ENCODE results near the gene KCNAB2. TPM values are rescaled to one million over a fixed set of nuclear protein-coding genes. Genes with fewer than 3 reads are reported as not detected.

Gene KCNAB2
- total RNA-seq, 1 donor from 2014 or later: 261 TPM

DNA sequence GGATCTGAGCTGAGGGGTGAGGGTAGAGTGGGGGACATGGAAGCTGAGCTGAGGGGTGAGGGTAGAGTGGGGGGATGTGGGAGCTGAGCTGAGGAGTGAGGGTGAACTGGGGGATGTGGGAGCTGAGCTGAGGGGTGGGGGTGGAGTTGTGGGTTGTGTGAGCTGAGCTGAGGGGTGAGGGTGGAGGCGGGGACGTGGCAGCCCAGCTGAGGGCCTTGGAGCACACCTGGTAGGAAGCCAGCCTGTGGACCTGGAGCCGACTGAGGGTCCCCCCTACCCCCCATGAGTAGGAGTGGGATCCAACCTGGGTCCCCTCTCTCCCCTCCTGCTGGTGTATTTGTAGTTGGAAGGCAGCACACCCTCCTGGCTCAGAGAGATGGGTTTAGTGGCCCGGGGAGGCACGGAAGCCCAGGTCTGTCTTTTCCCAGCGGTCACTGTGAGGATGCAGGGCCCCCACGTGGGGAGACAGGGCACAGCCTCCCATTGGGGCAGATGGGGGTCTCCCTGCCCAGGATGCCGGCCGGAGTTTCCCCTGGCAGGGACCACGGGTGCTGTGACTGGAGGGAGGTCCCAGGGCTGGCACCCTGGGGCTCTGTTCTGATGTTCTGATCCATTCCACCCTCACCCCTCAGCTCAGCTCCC is 40.3 kb upstream of the KCNAB2 start:
- H3K9me3 Mint-ChIP-seq: no peaks in the 10 kb centered on the region
- peaks cover 6% of the 10 kb centered on the region for H3K4me1 Mint-ChIP-seq
- intact Hi-C loops (cut with micrococcal nuclease): no loop called here
- H3K36me3 Mint-ChIP-seq (ENCODE audit: low read depth): peaks cover 4% of the 10 kb centered on the region
- H3K4me3 Mint-ChIP-seq: no peak overlapping the region
- H3K27ac Mint-ChIP-seq: no peak overlapping the region
- DNase-seq: no peak
- no peaks in the 10 kb centered on the region for H3K27me3 Mint-ChIP-seq

DNA sequence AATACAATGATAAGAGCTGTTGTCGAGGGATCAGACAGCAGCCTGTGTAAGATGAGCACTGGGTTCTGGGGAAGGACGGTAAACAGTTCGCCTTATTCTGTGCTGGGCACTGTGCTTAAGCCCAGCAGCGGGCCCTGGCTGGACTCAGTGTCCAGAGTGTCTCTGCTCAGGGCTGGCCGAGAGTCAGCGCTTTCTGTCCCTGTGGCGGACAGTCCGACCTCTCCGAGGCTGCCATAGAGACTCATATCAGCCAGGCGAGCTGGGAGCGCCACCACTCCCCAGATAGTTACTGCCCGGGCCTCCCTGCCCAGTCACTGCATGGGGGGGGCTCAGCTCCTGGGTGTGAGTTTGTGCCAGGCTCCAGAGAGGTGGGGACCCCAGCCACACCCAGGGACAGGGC is 38.8 kb upstream of the KCNAB2 start:
- intact Hi-C loops (cut with micrococcal nuclease): no loop called here
- no peaks in the 10 kb centered on the region for H3K27me3 Mint-ChIP-seq
- H3K27ac Mint-ChIP-seq: no peak overlapping the region
- no peaks in the 10 kb centered on the region for H3K9me3 Mint-ChIP-seq
- H3K4me3 Mint-ChIP-seq: no peak overlapping the region
- peaks cover 10% of the 10 kb centered on the region for H3K36me3 Mint-ChIP-seq (ENCODE audit: low read depth)
- H3K4me1 Mint-ChIP-seq: peaks cover 8% of the 10 kb centered on the region
- no peak for DNase-seq

DNA sequence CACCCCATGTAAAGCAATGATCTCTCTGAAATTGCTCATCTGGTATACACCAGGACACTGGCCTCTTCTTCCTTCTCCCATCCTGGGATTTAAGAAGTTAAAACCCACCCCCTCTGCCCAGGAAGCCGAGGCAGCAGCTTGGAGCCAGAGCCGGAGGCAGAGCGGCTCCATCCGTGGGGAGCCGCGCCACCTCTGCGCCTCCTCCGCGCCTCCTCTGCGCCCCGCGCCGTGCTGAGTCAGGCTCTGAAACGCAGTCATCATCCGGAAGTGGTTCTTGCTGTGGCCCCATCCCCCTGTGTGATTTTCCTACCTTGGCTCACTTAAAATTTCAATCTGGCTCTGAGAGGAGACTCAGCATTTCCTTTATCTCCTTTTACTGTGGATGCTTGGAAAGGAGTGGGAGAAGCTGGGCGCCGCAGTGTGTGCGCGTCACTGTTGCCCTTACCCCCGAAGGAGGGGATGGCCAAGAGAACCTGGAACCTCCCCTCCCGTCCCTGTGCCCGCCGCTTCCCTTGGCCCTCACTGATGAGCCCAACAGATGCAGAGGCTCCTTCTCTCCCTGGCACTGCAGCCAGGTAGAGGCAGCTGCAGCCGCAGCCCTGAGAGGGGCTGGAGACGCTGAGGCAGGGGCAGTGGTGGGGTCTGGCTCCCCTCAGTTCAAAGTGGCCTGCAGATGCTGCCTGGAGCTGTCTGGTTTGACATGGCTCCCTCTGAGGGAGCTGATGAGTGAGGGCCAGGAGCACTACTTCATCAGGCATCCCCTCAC is 38.2 kb upstream of the KCNAB2 start:
- H3K4me3 Mint-ChIP-seq: no peak overlapping the region
- intact Hi-C loops (cut with micrococcal nuclease): no loop called here
- no peaks in the 10 kb centered on the region for H3K27me3 Mint-ChIP-seq
- DNase-seq: no peak
- no peak overlapping the region for H3K27ac Mint-ChIP-seq
- H3K4me1 Mint-ChIP-seq: peaks cover 8% of the 10 kb centered on the region
- peaks cover 11% of the 10 kb centered on the region for H3K36me3 Mint-ChIP-seq (ENCODE audit: low read depth)
- H3K9me3 Mint-ChIP-seq: no peaks in the 10 kb centered on the region

DNA sequence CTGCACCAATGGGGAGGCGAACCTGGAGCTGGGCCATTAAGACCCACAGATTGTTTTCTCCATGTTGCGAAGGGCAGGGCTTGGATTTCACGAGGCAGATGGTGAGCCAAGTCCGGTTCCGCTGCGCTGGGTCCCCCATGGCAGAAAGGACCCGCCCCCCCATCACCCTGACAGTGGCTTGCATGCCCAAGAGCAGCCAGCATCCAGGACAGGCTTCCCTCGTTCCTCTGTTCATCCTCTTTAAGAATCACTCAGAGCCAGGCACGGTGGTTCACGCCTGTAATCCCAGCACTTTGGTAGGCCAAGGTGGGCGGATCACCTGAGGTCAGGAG is 37.6 kb upstream of the KCNAB2 start:
- peaks cover 8% of the 10 kb centered on the region for H3K4me1 Mint-ChIP-seq
- peaks cover 13% of the 10 kb centered on the region for H3K36me3 Mint-ChIP-seq (ENCODE audit: low read depth)
- H3K4me3 Mint-ChIP-seq: no peak overlapping the region
- intact Hi-C loops (cut with micrococcal nuclease): no loop called here
- no peak overlapping the region for H3K27ac Mint-ChIP-seq
- H3K27me3 Mint-ChIP-seq: no peaks in the 10 kb centered on the region
- DNase-seq: no peak
- no peaks in the 10 kb centered on the region for H3K9me3 Mint-ChIP-seq

DNA sequence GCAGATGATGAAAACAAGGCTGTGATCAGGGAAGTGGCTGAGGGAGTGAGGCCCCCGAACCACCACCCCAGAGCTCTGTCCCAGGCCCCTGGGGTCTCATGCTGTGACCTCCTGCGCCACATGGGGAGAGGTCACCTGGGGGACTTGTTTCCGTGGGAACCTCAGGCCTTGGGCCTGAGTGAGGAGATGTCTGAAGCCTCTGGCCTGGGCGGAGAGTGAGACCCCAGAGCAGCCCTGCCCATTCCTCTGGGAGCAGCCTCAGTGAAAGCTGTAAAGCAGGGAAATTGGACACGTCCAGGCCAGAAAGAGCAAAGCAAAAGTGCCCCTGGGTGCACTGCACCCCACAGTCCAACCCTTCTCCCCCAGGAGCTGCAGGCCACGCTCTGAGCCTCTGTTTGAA is 37.0 kb upstream of the KCNAB2 start:
- intact Hi-C loops (cut with micrococcal nuclease): no loop called here
- Mint-ChIP-seq H3K27me3 (no peaks in the 10 kb centered on the region), H3K4me1 (peaks cover 8% of the 10 kb centered on the region), H3K4me3 (no peak overlapping the region), H3K27ac (no peak overlapping the region), H3K9me3 (no peaks in the 10 kb centered on the region), H3K36me3 (ENCODE audit: low read depth) (peaks cover 17% of the 10 kb centered on the region)
- DNase-seq: no peak

DNA sequence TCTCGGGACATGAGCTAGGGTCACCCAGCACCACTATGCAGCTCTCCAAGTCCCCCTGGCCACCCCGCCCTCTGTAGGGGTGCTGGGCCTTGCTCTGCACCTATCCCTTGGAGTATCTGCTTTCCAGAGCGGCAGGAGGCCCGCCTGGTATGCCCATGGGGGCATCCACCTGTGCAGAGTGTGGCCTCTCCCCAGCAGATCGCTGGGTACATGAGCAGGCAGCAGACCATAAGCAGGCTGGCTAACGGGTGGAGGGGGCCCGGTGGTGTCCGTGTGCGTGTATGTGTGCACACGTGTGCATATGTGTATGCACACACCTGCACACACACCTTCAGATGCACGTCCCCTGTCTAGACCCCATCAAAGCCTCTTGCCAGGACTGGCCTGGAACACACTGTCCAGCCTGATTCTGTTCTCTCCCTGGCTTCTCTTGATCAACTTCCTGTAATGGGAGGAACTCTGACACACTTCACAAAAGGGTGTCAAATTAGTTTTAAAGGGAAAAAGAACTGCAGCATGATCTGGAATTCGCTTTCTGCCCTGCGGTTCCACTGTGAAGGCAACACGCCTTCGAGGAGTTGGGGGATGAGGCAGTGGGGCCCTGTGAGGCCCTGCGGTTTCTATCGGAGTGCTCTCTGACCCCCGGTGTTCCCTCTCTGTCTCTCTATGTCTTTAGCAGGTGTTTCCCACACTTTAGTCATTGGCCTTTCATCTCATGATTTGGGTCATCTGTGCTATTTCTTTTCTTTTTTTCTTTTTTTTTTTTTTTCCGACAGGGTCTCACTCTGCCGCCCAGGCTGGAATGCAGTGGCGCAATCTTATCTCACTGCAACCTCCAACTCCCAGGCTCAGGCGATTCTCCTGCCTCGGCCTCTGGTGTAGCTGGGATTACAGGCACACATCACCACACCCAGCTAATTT is 36.3 kb upstream of the KCNAB2 start:
- no peaks in the 10 kb centered on the region for H3K27me3 Mint-ChIP-seq
- H3K27ac Mint-ChIP-seq: no peak overlapping the region
- no peaks in the 10 kb centered on the region for H3K9me3 Mint-ChIP-seq
- peaks cover 8% of the 10 kb centered on the region for H3K4me1 Mint-ChIP-seq
- peaks cover 22% of the 10 kb centered on the region for H3K36me3 Mint-ChIP-seq (ENCODE audit: low read depth)
- H3K4me3 Mint-ChIP-seq: no peak overlapping the region
- DNase-seq: no peak
- intact Hi-C loops (cut with micrococcal nuclease): no loop called here

DNA sequence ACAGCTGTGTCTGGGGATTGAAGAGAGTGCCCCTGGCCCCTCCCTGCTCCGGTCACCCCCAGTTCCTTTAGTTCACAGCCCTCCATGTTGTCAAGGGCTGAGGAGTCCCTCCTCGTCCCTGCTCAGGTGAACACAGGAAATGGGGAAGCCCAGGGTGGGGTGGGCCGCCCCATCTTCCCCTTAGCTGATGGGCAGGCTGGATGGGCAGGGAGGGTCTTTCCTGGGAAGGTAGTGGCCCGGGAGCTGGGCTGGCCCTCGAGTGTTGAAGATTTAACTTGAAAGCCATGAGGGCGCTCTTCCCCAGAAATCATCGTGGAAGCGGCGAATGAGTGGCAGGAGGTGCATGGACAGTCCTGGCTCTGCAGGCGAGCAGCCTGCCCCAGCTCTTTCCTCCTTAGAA is 35.1 kb upstream of the KCNAB2 start:
- Mint-ChIP-seq H3K27ac (peak overlapping the region; percentile 64), H3K36me3 (ENCODE audit: low read depth) (peaks cover 31% of the 10 kb centered on the region)
- DNase-seq: no peak

DNA sequence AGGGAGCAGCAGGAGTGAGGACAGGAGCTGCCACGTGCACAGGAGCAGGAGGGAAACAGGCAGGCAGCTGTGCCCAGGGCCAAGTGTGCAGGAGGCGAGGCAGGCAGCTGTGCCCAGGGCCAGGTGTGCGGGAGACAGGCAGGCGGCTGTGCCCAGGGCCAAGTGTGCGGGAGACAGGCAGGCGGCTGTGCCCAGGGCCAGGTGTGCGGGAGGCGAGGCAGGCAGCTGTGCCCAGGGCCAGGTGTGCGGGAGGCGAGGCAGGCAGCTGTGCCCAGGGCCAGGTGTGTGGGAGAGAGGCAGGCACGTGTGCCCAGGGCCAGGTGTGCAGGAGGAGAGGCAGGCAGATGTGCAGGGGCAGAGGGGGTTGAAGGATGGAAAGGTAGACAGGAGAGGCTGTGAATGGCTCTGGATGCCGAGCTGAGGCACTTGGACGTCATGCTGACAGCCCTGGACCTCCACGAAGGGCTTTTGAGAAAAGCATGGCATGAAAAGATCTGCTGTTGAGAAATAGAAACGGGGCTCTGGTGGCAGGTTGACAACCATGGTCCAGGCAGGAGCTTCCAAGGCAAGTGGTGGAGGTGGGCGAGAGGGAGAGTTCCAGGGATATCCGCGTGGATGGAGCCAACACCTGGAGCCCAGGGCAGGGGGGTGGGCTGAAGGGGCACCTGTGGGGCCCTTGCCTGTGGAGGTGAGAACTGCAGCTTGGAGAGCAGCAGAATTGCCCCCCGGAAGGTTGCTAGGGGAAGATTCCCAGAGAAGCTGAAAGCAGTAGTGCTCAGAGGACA is 34.3 kb upstream of the KCNAB2 start:
- Mint-ChIP-seq H3K4me3 (no peak overlapping the region), H3K27me3 (no peaks in the 10 kb centered on the region), H3K9me3 (no peaks in the 10 kb centered on the region), H3K27ac (peak overlapping the region; percentile 64), H3K36me3 (ENCODE audit: low read depth) (peaks cover 31% of the 10 kb centered on the region), H3K4me1 (peaks cover 6% of the 10 kb centered on the region)
- intact Hi-C loops (cut with micrococcal nuclease): no loop called here
- no peak for DNase-seq

More for the DNA sequence above, 35.1 kb upstream of the KCNAB2 start:
- Mint-ChIP-seq H3K4me3 (no peak overlapping the region), H3K27me3 (no peaks in the 10 kb centered on the region), H3K4me1 (peaks cover 6% of the 10 kb centered on the region), H3K9me3 (no peaks in the 10 kb centered on the region)
- intact Hi-C loops (cut with micrococcal nuclease): no loop called here

DNA sequence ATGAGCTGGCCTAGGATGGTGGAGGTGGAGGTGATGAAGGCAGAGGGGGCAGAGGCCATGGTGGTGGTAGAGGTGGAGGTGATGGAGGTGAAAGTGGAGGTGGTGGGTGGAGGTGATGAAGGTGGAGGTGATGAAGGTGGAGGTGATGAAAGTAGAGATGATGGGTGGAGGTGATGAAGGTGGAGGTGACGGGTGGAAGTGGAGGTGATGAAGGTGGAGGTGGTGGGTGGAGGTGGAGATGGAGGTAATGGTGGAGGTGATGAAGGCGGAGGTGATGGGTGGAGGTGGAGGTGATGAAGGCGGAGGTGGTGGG is 33.8 kb upstream of the KCNAB2 start:
- DNase-seq: no peak
- H3K36me3 Mint-ChIP-seq (ENCODE audit: low read depth): peaks cover 32% of the 10 kb centered on the region
- H3K9me3 Mint-ChIP-seq: no peaks in the 10 kb centered on the region
- H3K4me3 Mint-ChIP-seq: no peak overlapping the region
- intact Hi-C loops (cut with micrococcal nuclease): no loop called here
- H3K27ac Mint-ChIP-seq: no peak overlapping the region
- no peaks in the 10 kb centered on the region for H3K27me3 Mint-ChIP-seq
- H3K4me1 Mint-ChIP-seq: peaks cover 6% of the 10 kb centered on the region

DNA sequence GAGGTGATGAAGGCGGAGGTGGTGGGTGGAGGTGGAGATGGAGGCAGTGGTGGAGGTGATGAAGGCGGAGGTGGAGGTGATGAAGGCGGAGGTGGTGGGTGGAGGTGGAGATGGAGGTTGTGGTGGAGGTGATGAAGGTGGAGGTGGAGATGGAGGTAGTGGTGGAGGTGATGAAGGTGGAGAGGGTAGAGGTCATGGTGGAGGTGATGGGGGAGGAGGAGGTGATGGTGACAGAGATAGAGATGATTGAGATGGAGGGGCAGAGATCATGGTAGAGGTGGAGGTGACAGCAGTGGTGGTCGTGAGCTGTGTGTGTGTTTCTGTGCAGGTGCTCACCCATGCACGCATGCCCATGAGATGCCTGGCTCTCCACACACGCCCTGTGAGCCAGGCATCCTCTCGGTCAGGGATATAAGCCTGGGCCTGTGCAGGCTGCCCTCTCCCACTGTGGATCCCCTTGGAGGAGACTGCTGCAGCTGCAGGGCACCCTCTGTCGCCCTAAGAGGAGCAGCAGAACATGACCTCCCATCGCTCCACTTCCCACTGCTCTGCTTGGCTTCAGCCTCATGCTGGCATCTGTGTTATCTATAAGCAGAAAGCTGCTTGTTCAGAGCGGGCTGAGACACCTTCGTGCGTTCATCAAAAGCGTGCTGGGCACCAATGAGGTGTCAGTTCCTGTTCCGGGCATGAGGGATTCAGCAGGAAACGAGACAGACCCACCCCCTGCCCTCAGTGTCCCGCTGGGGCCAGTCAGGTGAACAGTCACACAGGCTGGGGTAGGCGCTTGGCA is 33.0 kb upstream of the KCNAB2 start:
- Mint-ChIP-seq H3K27ac (peak overlapping the region; percentile 20), H3K4me3 (no peak overlapping the region), H3K36me3 (ENCODE audit: low read depth) (peaks cover 33% of the 10 kb centered on the region), H3K4me1 (peaks cover 4% of the 10 kb centered on the region), H3K9me3 (no peaks in the 10 kb centered on the region), H3K27me3 (no peaks in the 10 kb centered on the region)
- intact Hi-C loops (cut with micrococcal nuclease): no loop called here
- no peak for DNase-seq

DNA sequence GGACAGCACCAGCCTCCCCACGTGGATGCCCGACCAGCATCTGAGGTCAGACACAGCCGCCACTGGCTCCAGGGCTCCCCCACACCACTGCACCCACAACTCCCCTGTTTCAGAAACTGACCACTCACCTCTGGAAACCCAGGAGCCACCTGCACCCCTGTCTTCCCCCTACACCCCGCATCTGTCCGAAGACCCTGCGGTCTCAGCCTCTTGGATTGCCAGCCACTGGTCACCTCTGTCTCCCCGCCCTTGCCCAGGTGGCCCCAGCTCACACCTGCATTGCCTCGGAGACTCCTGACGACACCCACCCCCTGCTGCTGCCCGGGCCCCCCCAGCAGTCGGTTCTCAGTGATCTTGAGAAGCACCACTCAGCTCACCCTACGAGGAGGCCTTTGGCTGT is 32.2 kb upstream of the KCNAB2 start:
- Mint-ChIP-seq H3K4me3 (no peak overlapping the region), H3K9me3 (no peaks in the 10 kb centered on the region), H3K4me1 (peaks cover 4% of the 10 kb centered on the region), H3K27ac (no peak overlapping the region), H3K36me3 (ENCODE audit: low read depth) (peaks cover 34% of the 10 kb centered on the region), H3K27me3 (no peaks in the 10 kb centered on the region)
- DNase-seq: no peak
- intact Hi-C loops (cut with micrococcal nuclease): no loop called here

DNA sequence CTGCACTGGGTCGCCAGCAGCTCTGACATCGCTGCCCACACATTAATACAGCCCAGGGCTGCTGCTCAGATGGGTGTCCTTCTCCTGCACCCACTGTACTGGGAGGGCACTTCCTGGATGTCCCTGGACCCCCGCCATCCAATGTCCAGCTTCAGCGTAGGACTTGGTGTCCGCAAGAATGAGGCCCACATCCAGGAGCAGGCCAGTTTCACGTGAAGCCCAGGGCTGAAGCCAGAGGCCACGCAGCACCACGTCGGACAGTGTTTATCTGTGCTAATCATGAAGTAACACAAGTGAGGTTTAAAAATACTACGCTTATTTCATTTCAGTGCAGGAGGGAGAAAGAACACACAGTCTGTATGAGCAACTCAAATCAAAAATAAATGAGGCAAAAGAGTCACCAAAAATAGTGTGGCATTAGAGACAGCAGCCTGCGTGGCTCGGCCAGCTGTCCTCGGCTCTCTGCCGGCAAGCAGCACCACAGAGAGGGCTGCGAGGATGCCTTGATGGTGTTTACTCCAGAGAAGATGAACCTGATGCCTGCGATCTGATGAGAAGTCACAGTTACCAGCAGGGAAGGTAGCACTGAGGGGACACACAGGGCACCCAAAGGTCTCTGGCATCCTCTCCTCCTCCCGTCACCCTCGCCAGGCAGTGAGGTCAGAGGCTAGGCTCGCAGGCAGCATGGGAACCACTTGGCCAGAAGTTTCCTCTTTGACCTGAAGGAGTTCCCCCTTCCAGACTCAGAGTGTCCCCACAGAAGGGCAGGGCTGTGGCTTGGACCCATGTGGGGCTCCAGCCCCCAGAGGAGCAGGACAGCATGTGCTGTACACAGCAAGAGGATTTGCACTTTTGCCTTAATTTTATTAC is 31.3 kb upstream of the KCNAB2 start:
- H3K4me3 Mint-ChIP-seq: no peak overlapping the region
- H3K36me3 Mint-ChIP-seq (ENCODE audit: low read depth): peaks cover 35% of the 10 kb centered on the region
- peaks cover 4% of the 10 kb centered on the region for H3K4me1 Mint-ChIP-seq
- intact Hi-C loops (cut with micrococcal nuclease): no loop called here
- H3K27me3 Mint-ChIP-seq: no peaks in the 10 kb centered on the region
- H3K27ac Mint-ChIP-seq: no peak overlapping the region
- no peak for DNase-seq
- no peaks in the 10 kb centered on the region for H3K9me3 Mint-ChIP-seq
